ENCODE results near the gene RABIF.
"Not testable (repeated sequence)": the region's sequence is repeated elsewhere in the genome, so short reads cannot be mapped to it uniquely, and the experiment has no call there.

DNA sequence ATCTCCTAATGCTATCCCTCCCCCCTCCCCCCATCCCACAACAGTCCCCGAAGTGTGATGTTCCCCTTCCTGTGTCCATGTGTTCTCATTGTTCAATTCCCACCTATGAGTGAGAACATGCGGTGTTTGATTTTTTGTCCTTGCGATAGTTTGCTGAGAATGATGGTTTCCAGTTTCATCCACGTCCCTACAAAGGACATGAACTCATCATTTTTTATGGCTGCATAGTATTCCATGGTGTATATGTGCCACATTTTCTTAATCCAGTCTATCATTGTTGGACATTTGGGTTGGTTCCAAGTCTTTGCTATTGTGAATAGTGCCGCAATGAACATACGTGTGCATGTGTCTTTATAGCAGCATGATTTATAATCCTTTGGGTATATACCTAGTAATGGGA, 47.5 kb upstream of the RABIF start:
- not testable (repeated sequence) for TF ChIP-seq EZH2 (IDR thresholded peaks at IDR 0.05; ENCODE audit: insufficient read depth, low read length)
- TF ChIP-seq, protein P1, sequence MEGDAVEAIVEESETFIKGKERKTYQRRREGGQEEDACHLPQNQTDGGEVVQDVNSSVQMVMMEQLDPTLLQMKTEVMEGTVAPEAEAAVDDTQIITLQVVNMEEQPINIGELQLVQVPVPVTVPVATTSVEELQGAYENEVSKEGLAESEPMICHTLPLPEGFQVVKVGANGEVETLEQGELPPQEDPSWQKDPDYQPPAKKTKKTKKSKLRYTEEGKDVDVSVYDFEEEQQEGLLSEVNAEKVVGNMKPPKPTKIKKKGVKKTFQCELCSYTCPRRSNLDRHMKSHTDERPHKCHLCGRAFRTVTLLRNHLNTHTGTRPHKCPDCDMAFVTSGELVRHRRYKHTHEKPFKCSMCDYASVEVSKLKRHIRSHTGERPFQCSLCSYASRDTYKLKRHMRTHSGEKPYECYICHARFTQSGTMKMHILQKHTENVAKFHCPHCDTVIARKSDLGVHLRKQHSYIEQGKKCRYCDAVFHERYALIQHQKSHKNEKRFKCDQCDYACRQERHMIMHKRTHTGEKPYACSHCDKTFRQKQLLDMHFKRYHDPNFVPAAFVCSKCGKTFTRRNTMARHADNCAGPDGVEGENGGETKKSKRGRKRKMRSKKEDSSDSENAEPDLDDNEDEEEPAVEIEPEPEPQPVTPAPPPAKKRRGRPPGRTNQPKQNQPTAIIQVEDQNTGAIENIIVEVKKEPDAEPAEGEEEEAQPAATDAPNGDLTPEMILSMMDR (IDR thresholded peaks at IDR 0.05; ENCODE audit: insufficient read depth, low read depth, low read length) = not testable (repeated sequence)
